HFFc6 (cell line): ENCODE measurements around the gene SFI1. TPM values are rescaled to one million over a fixed set of nuclear protein-coding genes. Genes with fewer than 3 reads are reported as not detected.
A peak's percentile ranks its signal among the peaks of the same experiment; 100 is the strongest.

Source experiments
- DNase-seq: peaks from one replicate; pipeline ENCODE4 v3.0.0-alpha.2; 2018
- H3K27ac Mint-ChIP-seq: 2 replicates; pipeline ENCODE4 v1.8.0; 2020; ENCODE audit warnings: mild to moderate bottlenecking, mixed read lengths
- H3K27me3 Mint-ChIP-seq: 2 replicates; pipeline ENCODE4 v1.8.0; 2021; ENCODE audit warnings: mild to moderate bottlenecking, moderate library complexity, mixed read lengths; ENCODE audit not compliant: insufficient read depth
- H3K36me3 Mint-ChIP-seq: 2 replicates; pipeline ENCODE4 v1.8.0; 2021; ENCODE audit warnings: low read depth, mixed read lengths
- H3K4me1 Mint-ChIP-seq: 2 replicates; pipeline ENCODE4 v1.8.0; 2020; ENCODE audit warnings: low read depth, mixed read lengths
- H3K4me3 Mint-ChIP-seq: 2 replicates; pipeline ENCODE4 v1.8.0; 2020; ENCODE audit warnings: mild to moderate bottlenecking, moderate library complexity, mixed read lengths
- H3K9me3 Mint-ChIP-seq: 2 replicates; pipeline ENCODE4 v1.8.0; 2020; ENCODE audit warnings: mild to moderate bottlenecking, mixed read lengths
- total RNA-seq, 6 experiments: library from RNA; stranded (reverse); fragmentation: NEBNext Ultra II Directional; extraction: Animal tissue kit (Norgen Biotek cat#: 25700); gene quantifications; 2 replicates in 1 of 6; 3 replicates in 5 of 6; pipeline ENCODE4 v1.2.3, GENCODE V29; 2021
- TF ChIP-seq, protein P1 (sequence below): fragments of 200-600 bp; sonication (generic); IDR thresholded peaks from 2 replicates; pipeline ENCODE4 v1.5.0; 2021; ENCODE audit warnings: antibody characterized with exemption, mild to moderate bottlenecking

SFI1 gene
- total RNA-seq, 6 experiments from 2014 or later: 8.3 to 12.1 (median 11.3) TPM

DNA sequence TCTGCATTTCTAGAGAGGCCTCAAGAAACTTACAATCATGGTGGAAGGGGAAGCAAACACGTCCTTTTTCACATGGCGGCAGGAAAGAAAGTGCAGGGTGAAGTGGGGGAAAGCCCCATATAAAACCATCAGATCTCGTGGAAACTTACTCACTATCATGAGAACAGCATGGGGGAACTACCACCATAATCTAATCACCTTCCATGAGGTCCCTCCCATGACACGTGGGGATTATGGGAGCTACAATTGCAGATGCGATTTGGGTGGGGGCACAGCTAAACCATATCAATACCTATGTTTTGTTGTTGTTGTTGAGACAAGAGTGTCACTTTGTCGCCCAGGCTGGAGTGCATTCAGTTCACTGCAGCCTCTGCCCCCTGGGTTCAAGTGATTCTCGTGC, 29.9 kb downstream of the SFI1 start:
- Mint-ChIP-seq H3K27ac (no peak overlapping the region), H3K27me3 (peaks cover under 1% of the 10 kb centered on the region; the same call in 1 of the 2 replicates), H3K9me3 (no peaks in the 10 kb centered on the region), H3K4me3 (no peak overlapping the region), H3K36me3 (peaks cover 13% of the 10 kb centered on the region), H3K4me1 (peaks cover 17% of the 10 kb centered on the region)
- no peak for DNase-seq
- TF ChIP-seq, protein P1, sequence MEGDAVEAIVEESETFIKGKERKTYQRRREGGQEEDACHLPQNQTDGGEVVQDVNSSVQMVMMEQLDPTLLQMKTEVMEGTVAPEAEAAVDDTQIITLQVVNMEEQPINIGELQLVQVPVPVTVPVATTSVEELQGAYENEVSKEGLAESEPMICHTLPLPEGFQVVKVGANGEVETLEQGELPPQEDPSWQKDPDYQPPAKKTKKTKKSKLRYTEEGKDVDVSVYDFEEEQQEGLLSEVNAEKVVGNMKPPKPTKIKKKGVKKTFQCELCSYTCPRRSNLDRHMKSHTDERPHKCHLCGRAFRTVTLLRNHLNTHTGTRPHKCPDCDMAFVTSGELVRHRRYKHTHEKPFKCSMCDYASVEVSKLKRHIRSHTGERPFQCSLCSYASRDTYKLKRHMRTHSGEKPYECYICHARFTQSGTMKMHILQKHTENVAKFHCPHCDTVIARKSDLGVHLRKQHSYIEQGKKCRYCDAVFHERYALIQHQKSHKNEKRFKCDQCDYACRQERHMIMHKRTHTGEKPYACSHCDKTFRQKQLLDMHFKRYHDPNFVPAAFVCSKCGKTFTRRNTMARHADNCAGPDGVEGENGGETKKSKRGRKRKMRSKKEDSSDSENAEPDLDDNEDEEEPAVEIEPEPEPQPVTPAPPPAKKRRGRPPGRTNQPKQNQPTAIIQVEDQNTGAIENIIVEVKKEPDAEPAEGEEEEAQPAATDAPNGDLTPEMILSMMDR: no peak

DNA sequence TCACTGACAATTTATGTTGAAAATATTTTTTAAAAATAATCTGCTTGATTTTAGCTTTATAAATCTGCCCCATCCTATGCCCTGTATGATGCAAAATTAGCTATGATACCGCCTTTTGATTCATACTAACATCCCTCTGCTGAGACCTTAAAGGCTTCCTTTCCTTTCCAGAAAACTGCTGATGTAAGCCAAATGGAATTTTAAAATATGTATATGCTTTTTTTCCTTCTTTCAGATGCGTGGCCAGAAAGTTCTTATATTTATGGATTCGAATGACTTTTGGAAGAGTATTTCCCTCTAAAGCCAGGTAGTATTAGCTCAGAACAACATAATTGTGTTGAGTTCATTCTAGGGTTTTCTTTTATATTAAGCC, 34.5 kb downstream of the SFI1 start:
- Mint-ChIP-seq H3K36me3 (peaks cover 10% of the 10 kb centered on the region), H3K27me3 (peaks cover 2% of the 10 kb centered on the region; the same call in 1 of the 2 replicates), H3K4me1 (peaks cover 28% of the 10 kb centered on the region), H3K9me3 (no peaks in the 10 kb centered on the region), H3K4me3 (no peak overlapping the region), H3K27ac (peak overlapping the region; percentile 82)
- no peak for DNase-seq
- TF ChIP-seq, protein P1: no peak

DNA sequence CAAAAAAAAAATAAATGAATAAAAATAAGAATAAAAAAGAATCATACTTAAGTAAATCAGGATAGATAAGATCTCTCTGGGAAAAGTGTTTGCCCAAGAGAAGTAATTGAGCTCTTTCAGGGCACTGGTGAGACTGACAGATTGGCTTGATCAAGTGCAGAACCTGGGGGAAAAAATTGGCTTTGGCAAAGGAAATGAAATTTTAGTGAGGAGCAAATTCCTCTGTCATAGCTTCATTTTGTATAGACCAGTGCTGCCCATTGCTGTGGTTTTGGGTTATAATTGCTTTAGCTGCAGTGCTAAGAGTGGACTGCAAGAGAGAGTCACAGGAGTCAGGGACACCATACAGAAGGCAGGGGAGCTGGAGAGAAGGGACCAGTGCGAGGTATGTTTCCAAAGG, 35.7 kb downstream of the SFI1 start:
- Mint-ChIP-seq H3K4me1 (peaks cover 28% of the 10 kb centered on the region), H3K27ac (peak overlapping the region; percentile 22; the same call in 1 of the 2 replicates), H3K27me3 (peaks cover 2% of the 10 kb centered on the region; the same call in 1 of the 2 replicates), H3K36me3 (peaks cover 5% of the 10 kb centered on the region; the same call in 1 of the 2 replicates), H3K4me3 (no peak overlapping the region), H3K9me3 (no peaks in the 10 kb centered on the region)
- peak; percentile 3 for DNase-seq
- TF ChIP-seq, protein P1: no peak

DNA sequence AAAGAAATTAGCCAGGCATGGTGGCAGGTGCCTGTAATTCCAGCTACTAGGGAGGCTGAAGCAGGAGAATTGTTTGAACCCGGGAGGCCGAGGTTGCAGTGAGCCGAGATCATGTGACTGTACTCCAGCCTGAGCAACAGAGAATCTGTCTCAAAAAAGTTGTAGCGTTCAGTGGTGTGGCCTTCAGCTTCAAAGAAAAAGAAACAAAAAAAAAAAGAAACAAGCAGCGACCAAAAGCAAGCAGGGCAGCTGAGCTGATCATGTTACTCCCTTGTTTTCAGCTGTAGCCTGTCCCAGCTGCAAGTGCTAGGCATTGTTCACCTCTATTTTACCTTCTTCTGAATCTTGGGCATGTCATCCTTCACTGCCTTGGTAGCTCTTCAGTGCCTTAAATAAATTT, 37.0 kb downstream of the SFI1 start:
- TF ChIP-seq, protein P1: no peak
- Mint-ChIP-seq H3K36me3 (peaks cover 5% of the 10 kb centered on the region; the same call in 1 of the 2 replicates), H3K27me3 (peaks cover 2% of the 10 kb centered on the region; the same call in 1 of the 2 replicates), H3K4me1 (peaks cover 28% of the 10 kb centered on the region), H3K27ac (no peak overlapping the region), H3K9me3 (no peaks in the 10 kb centered on the region), H3K4me3 (no peak overlapping the region)
- DNase-seq: no peak

DNA sequence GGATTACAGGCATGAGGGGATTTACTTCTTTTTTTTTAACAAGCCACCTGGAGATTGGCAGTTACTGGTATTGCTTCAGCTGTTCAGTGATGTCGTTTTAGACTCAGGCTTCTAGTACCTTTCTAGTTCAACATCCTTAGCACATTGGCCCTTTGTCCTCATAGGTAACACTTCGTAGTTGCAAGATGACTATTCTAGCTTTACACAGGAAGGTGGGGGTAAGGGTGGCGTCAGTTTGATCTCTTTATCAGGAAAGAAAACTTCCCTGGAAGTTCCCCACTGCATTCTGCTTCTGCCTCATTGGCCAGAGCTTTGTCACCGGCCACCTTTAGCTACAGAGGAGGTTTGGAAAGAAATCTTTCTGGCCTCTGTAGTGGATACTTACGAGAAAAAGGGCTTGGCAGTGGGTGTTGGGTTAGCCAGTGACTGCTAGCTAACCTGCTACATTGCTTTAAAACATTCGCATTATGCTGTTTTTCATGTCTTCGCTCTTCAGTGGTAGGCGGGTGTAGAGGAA, 40.7 kb downstream of the SFI1 start:
- H3K4me3 Mint-ChIP-seq: no peak overlapping the region
- H3K4me1 Mint-ChIP-seq: peaks cover 6% of the 10 kb centered on the region
- no peak for DNase-seq
- H3K27me3 Mint-ChIP-seq: peaks cover 2% of the 10 kb centered on the region; the same call in 1 of the 2 replicates
- peaks cover 5% of the 10 kb centered on the region; the same call in 1 of the 2 replicates for H3K36me3 Mint-ChIP-seq
- TF ChIP-seq, protein P1: no peak
- no peak overlapping the region for H3K27ac Mint-ChIP-seq
- H3K9me3 Mint-ChIP-seq: no peaks in the 10 kb centered on the region
